NAMALWA (cell line): ENCODE measurements around the gene STX7.

ENCODE experiments used
- DNase-seq: peaks from one replicate; pipeline ENCODE4 v3.0.0-alpha.2; 2015; ENCODE audit warnings: low spot score

The STX7 gene

GRCh38 chr6:132506869-132507808, 5.8 kb downstream of the STX7 start:
- DNase-seq = no peak

- peak; percentile 40 for DNase-seq
Measured at GRCh38 chr6:132506461-132506860, 6.5 kb downstream of the STX7 start.

GRCh38 chr6:132505158-132505557, 7.8 kb downstream of the STX7 start:
- no peak for DNase-seq

- DNase-seq = no peak
Measured at GRCh38 chr6:132504757-132505156, 8.2 kb downstream of the STX7 start.

GRCh38 chr6:132499757-132500156, 13.2 kb downstream of the STX7 start:
- no peak for DNase-seq

GRCh38 chr6:132498638-132499037, 14.3 kb downstream of the STX7 start:
- peak; percentile 65 for DNase-seq

GRCh38 chr6:132496519-132497180, 16.3 kb downstream of the STX7 start:
- peak; percentile 19 for DNase-seq

GRCh38 chr6:132495604-132496079, 17.3 kb downstream of the STX7 start:
- peak; percentile 77 for DNase-seq

GRCh38 chr6:132494954-132495353, 18.0 kb downstream of the STX7 start:
- DNase-seq = peak; percentile 38

- DNase-seq = peak; percentile 20
Measured at GRCh38 chr6:132491881-132492280, 21.0 kb downstream of the STX7 start.

- DNase-seq = peak; percentile 75
Measured at GRCh38 chr6:132491303-132491702, 21.6 kb downstream of the STX7 start.

GRCh38 chr6:132490478-132491204, 22.3 kb downstream of the STX7 start:
- DNase-seq = peak; percentile 60

GRCh38 chr6:132490024-132490423, 22.9 kb downstream of the STX7 start:
- peak; percentile 43 for DNase-seq

- DNase-seq = no peak
Measured at GRCh38 chr6:132489376-132489775, 23.5 kb downstream of the STX7 start.

- DNase-seq = no peak
Measured at GRCh38 chr6:132487762-132488161, 25.2 kb downstream of the STX7 start.

GRCh38 chr6:132484680-132485018, 28.3 kb downstream of the STX7 start:
- DNase-seq = no peak

GRCh38 chr6:132483779-132484679, 28.9 kb downstream of the STX7 start:
- DNase-seq = peak; percentile 93

GRCh38 chr6:132482581-132482980, 30.3 kb downstream of the STX7 start:
- DNase-seq = no peak

GRCh38 chr6:132481189-132481588, 31.7 kb downstream of the STX7 start:
- DNase-seq = no peak

- DNase-seq = no peak
Measured at GRCh38 chr6:132479131-132479530, 33.8 kb downstream of the STX7 start.

GRCh38 chr6:132478674-132479073, 34.2 kb downstream of the STX7 start:
- no peak for DNase-seq
